Measurements from ENCODE around the gene DNAI4.
A peak's percentile ranks its signal among the peaks of the same experiment; 100 is the strongest.
"Not testable (repeated sequence)": the region's sequence is repeated elsewhere in the genome, so short reads cannot be mapped to it uniquely, and the experiment has no call there.

The DNAI4 gene

DNA sequence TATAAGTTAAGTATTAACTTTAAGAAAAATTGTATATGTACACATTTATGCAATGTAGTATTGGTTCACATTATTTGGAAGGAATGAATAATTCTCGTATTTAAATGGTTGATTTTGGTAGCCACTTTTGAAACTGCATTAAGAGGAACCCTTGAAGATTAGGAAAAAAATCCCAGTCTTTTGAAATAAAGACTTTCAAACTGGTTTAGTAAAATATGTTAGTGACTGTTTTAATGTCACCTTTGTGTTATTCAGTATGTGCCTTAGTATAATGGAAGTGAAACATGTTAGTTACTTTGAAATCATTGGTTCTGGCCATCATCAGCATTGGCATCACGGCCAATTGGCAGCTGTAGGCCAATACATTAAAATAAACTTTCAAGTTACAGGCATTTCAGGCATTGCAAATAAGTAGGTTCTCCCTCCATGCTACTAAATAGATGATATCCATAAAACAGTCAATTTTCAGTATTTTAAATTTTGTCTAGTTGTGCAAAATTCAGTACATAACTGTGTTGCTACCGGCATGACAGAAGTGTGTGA lies 4.6 kb upstream of the DNAI4 start:
- DNase-seq, result no peak

DNA sequence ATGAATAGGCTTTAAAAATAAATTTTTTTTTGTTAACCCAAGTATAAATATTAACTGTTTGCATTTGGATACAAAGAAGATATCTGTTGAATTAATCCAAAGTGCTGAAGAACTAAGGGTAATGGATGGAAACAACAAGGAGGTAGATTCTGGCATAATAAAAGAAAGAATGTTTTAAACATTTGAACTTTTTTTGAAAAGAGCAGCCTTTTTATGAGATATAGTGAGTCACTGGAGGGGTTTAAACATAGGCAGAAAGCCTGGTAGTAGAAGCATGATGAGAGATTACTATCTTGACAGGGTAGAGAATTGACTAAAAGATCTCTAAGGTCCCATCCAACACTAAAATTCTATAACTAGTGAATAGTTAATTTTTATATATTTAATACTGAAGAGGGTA lies 2.9 kb upstream of the DNAI4 start:
- DNase-seq, result no peak

DNA sequence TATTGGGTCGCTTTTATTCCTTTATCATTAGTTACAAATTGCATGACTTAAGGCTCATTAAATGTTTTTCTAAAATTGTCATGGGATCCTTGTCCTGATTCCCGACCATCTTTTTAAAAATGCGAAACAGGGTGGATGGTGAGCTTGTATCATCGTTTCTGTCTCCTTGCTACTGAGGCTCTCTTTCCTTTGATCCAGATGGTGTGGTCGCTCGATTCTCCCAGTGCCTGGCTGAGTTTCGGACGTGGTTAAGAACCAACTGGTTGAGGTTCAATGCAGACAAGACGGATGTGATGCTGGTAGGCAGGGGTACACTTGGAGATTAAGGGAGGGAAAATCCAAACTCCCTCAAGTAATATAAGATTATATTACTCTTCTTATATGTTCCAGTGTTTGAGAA lies 1.3 kb upstream of the DNAI4 start:
- no peak for DNase-seq

GRCh38 chr1:66925558-66925910 lies 878 bp upstream of the DNAI4 start:
- no peak for DNase-seq

DNA sequence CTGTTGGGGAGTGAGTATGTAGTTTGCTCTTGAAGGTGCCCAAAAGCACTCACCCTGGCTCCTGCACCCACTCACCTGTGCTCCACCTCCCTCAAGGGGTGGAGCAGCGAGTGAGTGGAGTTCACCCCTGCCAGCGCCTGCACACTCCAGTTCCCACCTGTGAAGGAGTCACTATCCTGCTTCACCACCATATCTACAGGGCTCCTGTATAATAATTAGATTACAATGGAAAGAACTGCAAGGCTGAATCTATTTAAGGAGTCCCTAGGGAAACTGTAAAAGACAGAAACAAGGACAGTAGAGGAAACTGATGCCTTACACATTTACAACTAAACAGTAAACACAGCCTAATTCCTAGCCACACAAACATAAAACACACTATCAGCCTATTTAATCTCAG lies 4.1 kb downstream of the DNAI4 start:
- DNase-seq, result no peak

DNA sequence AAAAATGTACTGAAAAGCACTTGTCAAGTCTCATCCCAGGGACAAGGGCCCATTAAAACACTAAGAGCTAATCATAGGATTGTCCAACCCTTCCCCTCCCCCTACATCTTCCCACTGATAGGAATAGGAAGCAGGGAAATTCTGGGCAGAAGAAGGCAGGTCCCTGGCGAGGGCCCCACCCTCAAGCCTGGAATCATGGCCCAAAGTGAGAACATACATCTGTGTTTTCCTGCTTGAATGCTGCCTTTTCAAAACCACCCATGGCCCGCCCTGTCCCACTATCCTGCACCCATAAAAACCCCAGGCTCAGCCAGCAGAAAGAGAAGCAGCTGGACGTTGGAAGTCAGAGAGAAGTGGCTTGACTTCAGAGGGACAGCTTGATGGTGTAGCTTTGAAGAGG lies 4.8 kb downstream of the DNAI4 start:
- no peak for DNase-seq

GRCh38 chr1:66919063-66919462 lies 5.6 kb downstream of the DNAI4 start:
- no peak for DNase-seq

GRCh38 chr1:66917476-66917875 lies 7.2 kb downstream of the DNAI4 start:
- no peak for DNase-seq

- no peak for DNase-seq
These were observed 8.3 kb downstream of the DNAI4 start for GRCh38 chr1:66916320-66916719.

DNA sequence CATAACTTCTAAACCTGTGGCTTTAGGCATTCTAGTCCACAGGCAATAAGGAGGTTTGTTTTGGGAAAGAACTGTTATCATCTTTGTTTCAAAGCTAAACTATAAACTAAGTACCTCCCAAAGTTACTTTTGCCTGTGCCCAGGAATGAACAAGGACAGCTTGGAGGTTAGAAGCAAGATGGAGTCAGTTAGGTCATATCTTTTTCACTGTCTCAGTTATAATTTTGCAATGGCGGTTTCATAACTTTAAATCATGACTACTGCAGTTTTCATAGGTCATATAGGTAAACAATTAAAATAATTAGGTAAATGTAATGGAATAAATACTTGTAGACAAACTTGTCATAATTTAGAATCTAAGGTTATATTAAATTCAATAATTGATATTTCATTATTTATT lies 9.5 kb downstream of the DNAI4 start:
- not testable (repeated sequence) for DNase-seq

- no peak for DNase-seq
These were observed 30.9 kb downstream of the DNAI4 start for GRCh38 chr1:66893712-66894111.

DNA sequence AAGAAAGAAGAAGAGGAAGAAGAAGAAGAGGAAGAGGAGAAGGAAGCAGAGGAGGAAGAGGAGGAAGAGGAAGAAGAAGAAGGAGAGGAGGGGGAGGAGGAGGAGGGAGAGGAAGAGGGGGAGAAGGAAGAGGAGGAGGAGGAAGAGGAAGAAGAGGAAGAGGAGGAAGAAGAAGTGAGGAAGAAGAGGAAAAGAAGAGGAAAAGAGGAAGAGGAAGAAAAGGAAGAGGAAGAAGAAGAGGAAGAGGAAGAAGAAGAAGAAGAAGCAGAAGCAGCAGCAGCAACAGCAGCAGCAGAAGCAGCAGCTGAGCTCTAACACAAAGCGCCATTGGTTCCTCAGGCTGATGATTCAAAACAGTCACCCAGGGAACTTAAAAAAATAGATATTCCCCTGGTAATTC lies 34.0 kb downstream of the DNAI4 start:
- DNase-seq, result no peak

GRCh38 chr1:66889030-66889429 lies 35.6 kb downstream of the DNAI4 start:
- no peak for DNase-seq

DNA sequence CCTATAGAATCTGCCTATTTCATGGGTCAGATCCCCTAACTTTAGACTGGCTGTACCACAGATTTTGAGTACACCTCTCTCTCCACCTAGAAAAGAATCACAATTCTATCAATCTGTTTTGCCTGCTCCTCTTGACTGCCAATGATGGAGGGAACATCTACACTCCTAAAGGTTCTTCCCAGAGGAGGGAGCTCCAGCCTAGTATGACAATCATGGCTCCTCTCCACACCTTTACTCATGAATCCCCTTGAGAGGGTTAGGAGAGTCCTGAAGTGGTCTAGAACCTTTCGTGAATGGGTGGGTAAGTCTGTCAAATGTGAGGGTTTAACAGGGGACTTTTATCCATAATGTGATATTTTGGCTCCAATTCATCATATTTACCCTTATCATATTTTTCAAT lies 48.0 kb downstream of the DNAI4 start:
- no peak for DNase-seq

GRCh38 chr1:66873111-66873510 lies 51.5 kb downstream of the DNAI4 start:
- DNase-seq, result no peak

DNA sequence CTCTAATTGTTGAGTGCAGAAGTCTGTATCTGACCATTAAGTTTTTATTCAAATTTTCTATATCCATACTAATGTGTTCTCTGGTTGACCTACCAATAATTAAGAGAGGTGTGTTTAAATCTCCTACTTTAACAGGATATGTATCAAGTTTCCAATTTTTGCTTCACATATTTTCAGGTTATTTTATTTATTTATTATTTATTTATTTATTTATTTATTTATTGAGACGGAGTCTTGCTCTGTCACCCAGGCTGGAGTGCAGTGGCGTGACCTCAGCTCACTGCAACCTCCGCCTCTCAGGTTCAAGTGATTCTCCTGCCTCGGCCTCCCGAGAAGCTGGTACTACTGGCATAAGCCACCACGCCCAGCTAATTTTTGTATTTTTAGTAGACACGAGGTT lies 52.6 kb downstream of the DNAI4 start:
- not testable (repeated sequence) for DNase-seq

DNA sequence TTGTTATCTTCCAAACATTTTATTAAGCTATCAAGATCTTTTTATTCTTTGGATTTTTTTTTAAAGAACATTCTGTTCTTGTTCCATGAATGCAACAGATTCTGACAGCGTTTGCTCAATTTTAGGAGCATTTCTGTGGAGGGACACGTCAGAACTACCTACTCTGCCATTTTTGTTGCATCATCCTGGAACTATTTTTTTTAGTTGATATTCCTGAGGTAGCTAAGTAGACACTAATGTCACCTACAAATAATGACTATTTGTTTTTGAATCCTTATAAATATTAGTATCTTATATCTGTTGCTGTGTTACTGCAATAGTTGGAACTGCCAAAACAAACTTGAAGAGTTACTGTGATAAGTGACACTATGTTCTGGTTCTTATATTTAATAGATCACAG lies 57.2 kb downstream of the DNAI4 start:
- no peak for DNase-seq

GRCh38 chr1:66860529-66860928 lies 64.1 kb downstream of the DNAI4 start:
- no peak for DNase-seq

DNA sequence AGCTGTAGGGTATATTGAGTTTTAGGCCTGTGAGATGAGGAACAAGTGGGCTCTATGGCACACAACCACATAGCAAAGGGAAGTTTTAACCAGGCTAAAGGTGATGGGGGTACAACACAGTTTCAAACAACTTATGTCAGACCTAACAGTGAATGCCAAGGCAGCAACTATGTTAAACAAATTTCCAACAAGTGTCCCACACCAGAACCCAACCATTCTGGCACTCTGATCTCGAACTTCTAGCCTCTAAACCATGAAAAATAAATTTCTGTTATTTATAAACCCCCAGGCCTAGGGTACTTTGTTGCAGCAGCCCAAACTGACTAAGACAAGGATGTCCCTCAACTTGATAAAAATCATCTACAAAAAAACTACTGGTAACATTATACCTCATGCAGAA lies 71.3 kb downstream of the DNAI4 start:
- DNase-seq, result no peak

DNA sequence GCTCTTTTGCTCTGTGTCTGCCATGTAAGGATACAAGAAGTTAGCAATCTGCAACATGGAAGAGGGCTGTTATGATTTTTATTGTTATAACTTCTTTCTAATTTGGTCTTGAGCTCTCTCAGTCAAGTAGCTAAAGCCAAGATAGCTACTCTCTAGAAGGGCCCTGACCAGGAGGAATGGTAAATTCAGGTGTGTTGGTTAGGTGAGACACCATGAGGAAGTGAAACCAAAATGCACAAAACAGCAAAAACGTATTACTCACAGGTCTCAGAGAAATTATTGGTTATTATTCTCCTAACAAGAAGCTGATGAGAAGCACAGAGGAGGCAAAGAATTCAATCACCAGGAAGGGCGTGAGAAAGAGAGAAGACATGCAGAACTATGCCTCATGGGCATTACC lies 71.8 kb downstream of the DNAI4 start:
- DNase-seq, result no peak

- DNase-seq, result no peak
These were observed 73.7 kb downstream of the DNAI4 start for GRCh38 chr1:66850989-66851388.

DNA sequence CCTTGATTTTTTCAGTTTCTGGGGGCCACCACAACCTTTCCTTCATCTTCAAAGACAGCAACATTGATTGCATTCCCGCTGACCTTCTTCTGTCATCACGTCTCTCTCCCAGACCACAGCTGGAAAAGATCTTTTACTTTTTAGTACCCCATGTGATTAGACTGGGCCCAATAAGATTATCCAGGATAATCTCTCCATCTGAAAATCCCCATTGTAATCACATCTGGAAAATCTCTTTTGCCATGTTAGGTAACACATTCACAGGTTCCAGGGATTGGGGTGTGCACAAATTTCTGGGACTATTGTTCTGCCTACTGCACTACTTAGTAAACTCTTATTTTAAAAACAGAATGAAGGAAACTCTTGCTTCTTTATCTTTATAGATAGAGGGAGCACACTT lies 76.5 kb downstream of the DNAI4 start:
- no peak for DNase-seq

DNA sequence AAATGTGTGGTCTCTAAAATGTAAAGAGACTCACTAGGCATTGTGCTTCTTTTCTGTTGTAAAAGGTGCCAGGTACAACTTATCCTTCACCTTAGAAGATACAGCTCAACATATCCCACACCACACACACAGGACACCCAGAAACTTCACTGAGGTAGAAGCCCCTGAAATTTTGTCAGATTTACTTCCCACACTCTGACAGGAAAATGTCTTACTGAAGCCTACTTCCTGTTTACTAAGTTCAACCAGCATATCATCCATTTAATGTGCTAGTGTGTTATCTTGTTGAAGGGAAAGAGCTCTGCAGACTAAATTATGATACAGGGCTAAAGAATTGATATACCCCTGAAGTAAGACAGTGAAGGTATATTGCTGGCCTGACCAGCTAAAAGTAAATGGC lies 83.7 kb downstream of the DNAI4 start:
- no peak for DNase-seq

- peak; percentile 3 for DNase-seq
These were observed 89.7 kb downstream of the DNAI4 start for GRCh38 chr1:66834926-66835325.

- DNase-seq, result no peak
These were observed 91.5 kb downstream of the DNAI4 start for GRCh38 chr1:66833112-66833511.

Data from NCI-H226 (cell line).